Measurements from ENCODE around the gene SLC25A21.

- no peak for TF ChIP-seq EZH2 (IDR thresholded peaks at IDR 0.05; ENCODE audit: low read depth, unreplicated experiment)
- TF ChIP-seq CTCF (conservative IDR thresholded peaks at IDR 0.05; ENCODE audit: low read depth in 2 of 2): no peak
Observed at GRCh38 chr14:37013078-37013477, 159.3 kb downstream of the SLC25A21 start.

Measured in GM23338 (cell line).